Umbilical cord (tissue), 2 donors: ENCODE data around the gene LYPD3. TPM values are rescaled to one million over a fixed set of nuclear protein-coding genes. Genes with fewer than 3 reads are reported as not detected.
"Not testable (repeated sequence)": the region's sequence is repeated elsewhere in the genome, so short reads cannot be mapped to it uniquely, and the experiment has no call there.

Source experiments
- DNase-seq: peaks from one replicate; pipeline ENCODE4 v3.0.0-alpha.2; 2015; ENCODE audit warnings: low spot score
- total RNA-seq: library from RNA; depleted of rRNA; stranded (reverse); fragments of >200 nt; gene quantifications from one replicate; pipeline ENCODE4 v1.2.3, GENCODE V29; 2014; ENCODE audit warnings: low replicate concordance; ENCODE audit not compliant: insufficient read depth

Gene LYPD3
- total RNA-seq = 13.0 TPM

DNA sequence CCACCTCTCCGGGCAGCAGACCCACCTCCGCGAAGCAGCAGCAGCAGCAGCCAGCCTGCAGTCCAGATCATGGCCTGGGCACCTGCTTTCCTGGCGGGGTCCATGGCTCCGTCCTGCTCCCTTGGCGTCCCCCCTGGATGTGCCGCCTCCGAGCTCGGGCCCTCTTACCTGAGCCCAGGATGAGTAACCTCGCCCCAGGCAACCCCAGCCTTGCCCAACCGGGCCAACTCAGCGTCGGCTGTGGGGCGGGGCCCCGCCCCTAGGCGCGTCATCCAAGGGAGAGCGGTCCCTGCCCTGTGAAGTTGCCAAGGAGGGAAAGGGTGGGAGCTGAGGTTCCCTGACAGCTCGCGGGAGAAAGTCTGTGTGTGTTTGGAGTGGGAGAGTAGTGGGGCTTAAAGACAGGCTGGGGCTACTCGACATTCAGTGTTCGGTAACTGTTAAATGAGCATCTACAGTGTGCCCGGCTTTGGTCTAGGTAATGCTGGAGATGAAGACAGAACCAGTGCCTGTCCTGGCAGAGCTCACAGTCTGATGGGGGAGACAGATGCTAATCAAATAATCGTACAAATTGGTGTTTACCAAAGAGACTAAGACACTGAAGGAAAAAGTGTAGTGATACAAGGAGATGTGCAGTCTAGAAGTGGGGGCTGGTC, at the start of gene LYPD3:
Gene LYPD3 (minus strand): TSS at position 141 of the 653 bp plus-strand sequence. CDS start 37 bp downstream, at position 104.
- DNase-seq = peak; percentile 51

DNA sequence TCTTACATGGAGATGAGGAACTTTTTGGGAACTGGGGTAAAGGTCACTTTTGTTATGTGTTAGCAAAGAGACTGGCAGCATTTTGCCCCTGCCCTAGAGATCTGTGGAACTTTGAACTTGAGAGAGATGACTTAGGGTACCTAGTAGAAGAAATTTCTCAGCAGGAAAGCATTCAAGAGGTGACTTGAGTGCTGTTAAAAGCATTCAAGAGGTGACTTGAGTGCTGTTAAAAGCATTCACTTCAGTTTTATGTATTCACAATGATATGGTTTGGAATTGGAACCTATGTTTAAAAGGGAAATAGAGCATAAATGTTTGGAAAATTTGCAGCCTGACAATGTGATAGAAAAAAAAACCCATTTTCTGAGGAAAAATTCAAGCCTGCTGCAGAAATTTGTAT, 47.0 kb upstream of the LYPD3 start:
- not testable (repeated sequence) for DNase-seq

GRCh38 chr19:43511324-43511723, 45.9 kb upstream of the LYPD3 start:
- no peak for DNase-seq

- no peak for DNase-seq
Measured at GRCh38 chr19:43510713-43511112, 45.3 kb upstream of the LYPD3 start.

DNA sequence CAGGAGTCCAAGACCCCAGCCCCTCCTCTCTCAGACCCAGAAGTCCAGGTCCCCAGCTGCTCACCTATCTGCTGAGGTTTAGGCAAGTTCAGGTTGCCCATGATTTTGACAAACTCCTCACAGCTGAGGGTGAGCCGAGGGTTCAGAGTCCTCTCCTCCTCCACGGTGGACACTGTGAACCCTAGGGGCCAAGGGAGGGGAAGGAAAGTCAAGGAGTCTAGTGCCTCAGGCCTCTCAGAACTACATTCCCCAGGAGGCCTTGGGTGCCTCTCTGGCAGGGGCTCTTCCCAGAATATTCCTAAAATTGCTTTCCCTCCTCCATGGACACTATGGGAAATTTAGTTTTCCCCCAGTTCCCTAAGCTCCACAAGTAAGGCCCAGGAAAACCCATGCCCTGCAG, 42.5 kb upstream of the LYPD3 start:
- no peak for DNase-seq

DNA sequence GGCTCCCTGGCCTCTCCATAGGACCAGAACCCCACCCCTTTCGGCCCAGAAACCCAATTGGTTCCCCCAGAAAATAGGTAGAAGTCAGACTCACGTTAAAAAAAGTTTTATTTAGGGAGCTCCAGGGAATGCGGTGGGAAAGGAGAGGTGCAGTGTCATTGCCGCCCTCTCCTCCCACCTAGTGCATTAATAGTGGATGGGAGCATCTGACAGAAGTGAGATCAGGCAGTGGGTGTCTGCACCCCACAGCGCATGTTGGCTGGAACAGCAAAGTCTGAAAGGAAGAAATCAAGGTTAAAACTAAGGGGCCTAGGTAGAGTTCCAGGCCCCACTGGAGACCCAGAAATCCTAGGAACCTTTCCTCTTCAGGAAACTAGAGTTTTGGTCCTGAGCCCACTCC, 41.2 kb upstream of the LYPD3 start:
- DNase-seq = no peak

GRCh38 chr19:43505941-43506340, 40.5 kb upstream of the LYPD3 start:
- DNase-seq = no peak

- no peak for DNase-seq
Measured at GRCh38 chr19:43505186-43505456, 39.7 kb upstream of the LYPD3 start.

- DNase-seq = peak; percentile 42
Measured at GRCh38 chr19:43504426-43505185, 39.2 kb upstream of the LYPD3 start, which contains the start of gene PHLDB3. Gene PHLDB3 (minus strand): TSS chr19:43504746. CDS start chr19:43504118, 628 bp downstream.

GRCh38 chr19:43503501-43504425, 38.4 kb upstream of the LYPD3 start:
- peak; percentile 96 for DNase-seq

DNA sequence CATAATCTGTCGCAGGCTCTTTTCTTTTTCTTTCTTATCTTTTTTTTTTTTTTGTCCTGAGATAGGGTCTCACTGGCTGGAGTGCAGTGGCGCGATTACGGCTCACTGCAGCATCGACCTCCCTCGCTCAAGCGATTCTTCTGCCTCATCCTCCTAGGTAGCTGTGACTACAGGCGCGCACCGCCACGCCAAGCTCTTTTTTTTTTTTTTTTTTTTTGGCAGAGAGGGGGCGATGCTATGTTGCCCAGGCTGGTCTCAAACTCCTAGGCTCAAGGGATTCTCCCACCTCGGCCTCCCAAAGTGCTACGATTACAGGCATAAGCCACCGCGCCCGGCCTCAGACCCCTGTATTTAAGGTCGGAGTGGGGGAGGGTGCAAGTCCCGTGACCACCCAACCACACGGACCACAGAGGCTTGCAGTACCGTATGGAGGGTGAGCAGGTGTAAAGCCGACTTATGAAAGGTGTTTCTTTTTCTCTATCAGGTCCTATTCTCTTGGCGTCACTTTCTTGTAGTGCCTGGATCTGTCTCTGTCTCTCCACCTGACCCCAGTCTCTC, 37.1 kb upstream of the LYPD3 start:
- no peak for DNase-seq

DNA sequence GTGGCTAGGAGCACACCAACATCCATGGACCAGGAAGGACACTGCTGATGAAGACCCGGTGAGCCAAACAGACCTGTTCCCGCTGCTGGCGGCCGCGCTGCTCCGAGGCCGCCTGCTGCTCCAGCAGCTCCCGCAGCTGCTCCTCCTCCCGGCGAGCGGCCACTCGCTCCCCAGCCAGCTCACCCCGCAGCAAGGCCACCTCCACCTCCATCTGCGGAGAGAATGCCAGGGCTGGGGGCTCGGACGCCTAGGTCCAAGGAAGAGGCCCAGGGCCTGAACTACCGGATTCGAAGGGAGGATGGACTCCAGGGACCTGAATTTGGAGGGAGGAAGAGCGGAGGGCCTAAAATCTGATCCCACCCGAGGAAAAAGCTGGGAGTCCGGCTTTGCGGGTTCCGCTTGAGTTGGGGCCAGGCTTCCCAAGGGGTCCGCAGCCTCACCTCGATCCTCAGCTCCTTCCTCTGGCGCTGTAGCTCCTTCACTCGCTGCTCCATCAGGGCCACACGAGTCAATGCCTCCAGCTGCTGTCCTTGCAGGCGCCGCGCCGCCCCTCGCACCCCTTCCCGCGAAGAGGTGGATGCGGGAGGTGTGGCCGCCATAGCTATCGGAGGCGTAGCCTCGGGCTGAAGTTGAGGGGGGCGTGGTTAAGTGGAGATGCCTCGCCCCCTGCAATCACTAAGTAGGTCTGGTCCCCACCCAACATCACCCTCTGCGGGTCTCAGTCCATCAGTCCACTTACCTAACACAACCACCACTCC, 36.4 kb upstream of the LYPD3 start:
- no peak for DNase-seq

GRCh38 chr19:43499042-43499441, 33.6 kb upstream of the LYPD3 start:
- DNase-seq = no peak

- no peak for DNase-seq
Measured at GRCh38 chr19:43498233-43498842, 32.9 kb upstream of the LYPD3 start.

GRCh38 chr19:43496960-43497359, 31.6 kb upstream of the LYPD3 start:
- no peak for DNase-seq

GRCh38 chr19:43495082-43495481, 29.7 kb upstream of the LYPD3 start:
- DNase-seq = no peak

- no peak for DNase-seq
Measured at GRCh38 chr19:43490759-43491158, 25.4 kb upstream of the LYPD3 start.

DNA sequence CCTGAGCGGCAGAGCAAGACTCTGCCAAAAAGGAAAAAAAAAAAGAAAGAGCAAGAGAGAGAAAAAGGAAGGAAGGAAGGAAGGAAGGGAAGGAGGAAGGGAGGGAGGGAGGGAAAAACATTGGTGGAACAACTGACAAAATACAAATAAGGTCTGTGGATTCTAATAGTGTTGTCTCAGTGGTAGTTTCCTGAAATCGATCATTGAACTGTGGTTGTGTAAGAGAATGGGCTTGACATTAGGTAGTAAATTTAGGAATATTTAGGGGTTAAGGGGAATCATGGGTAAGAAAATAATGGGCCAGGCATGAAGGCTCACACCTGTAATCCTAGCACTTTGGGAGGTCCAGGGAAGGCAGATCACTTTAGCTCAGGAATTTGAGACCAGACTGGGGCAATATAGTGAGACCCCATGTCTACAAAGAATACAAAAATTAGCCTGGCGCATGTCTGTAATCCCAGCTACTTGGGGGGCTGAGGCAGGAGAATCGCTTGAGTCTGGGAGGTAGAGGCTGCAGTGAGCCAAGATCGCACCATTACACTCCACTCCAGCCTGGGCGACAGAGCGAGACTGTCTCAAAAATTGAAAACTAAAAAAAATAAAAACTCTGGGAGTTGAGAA, 24.7 kb upstream of the LYPD3 start:
- DNase-seq = no peak

- no peak for DNase-seq
Measured at GRCh38 chr19:43489310-43489709, 23.9 kb upstream of the LYPD3 start.

DNA sequence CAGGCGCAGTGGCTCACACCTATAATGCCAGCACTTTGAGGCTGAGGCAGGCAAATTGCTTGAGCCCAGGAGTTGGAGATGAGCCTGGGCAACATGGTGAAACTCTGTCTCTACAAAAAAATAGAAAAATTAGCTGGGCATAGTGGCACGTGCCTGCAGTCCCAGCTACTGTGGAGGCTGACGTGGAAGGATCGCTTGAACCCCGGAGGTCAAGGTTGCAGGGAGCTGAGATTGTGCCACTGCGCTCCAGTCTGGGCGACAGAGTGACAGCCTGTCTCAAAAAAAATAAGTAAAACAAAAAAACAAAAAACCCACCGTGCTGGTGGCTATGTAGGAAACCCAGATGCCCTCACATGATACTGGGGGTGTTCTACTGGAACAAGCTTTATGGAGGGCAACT, 22.8 kb upstream of the LYPD3 start:
- no peak for DNase-seq
